GM12878 (cell line): Measurements from ENCODE around the gene SETBP1.

Experiments
- GATAD2B ChIP-seq: fragments of 450-650 bp; conservative IDR thresholded peaks from 2 replicates; pipeline ENCODE4 v1.6.1; 2017; ENCODE audit warnings: low read depth, mild to moderate bottlenecking, moderate library complexity
- JUND ChIP-seq: IDR thresholded peaks from 2 replicates; pipeline ENCODE4 v1.6.1; 2012; ENCODE audit warnings: low read depth, mild to moderate bottlenecking, low read length, improper control_type of control experiment, moderate library complexity
- NRF1 ChIP-seq: conservative IDR thresholded peaks from 2 replicates; pipeline ENCODE4 v1.6.1; 2011; ENCODE audit warnings: mild to moderate bottlenecking, low read depth, low read length, improper control_type of control experiment

DNA sequence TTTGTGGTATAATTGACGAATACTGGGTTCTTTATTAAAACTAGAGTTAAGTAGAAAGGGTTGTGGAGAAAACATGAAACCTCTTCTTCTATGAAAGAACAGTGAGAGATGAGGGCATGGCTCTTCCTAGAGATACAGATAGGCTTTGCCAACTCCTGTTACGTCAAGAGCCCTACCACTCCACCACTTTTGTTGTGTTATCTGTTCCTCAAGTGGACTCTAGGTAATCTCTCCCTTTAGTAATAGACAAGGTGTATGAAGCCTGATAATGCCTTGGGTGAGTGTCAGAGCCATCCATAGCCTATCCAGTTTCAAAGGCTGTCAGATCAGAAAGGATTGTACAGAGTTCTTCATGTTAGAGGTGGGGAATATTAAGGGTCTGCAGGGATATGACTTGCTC lies 176.4 kb downstream of the SETBP1 start:
- TF ChIP-seq NRF1 (no peak), JUND (no peak), GATAD2B (no peak)
